Ishikawa (cell line): Measurements from ENCODE around the gene LAMA3.

Experiments used
- CEBPB ChIP-seq: IDR thresholded peaks from 2 replicates; pipeline ENCODE4 v1.6.1; 2012
- CREB1 ChIP-seq: IDR thresholded peaks from 2 replicates; pipeline ENCODE4 v1.6.1; 2012; ENCODE audit warnings: low read depth
- EGR1 ChIP-seq: IDR thresholded peaks from 2 replicates; pipeline ENCODE4 v1.6.1; 2012
- EP300 ChIP-seq: IDR thresholded peaks from 2 replicates; pipeline ENCODE4 v1.6.1; 2012; ENCODE audit warnings: borderline replicate concordance
- FOXM1 ChIP-seq: IDR thresholded peaks from 2 replicates; pipeline ENCODE4 v1.6.1; 2012; ENCODE audit warnings: low read depth, borderline replicate concordance
- MAX ChIP-seq: IDR thresholded peaks from 2 replicates; pipeline ENCODE4 v1.6.1; 2012
- NFIC ChIP-seq: IDR thresholded peaks from 2 replicates; pipeline ENCODE4 v1.6.1; 2012
- RAD21 ChIP-seq: IDR thresholded peaks from 2 replicates; pipeline ENCODE4 v1.6.1; 2012; ENCODE audit warnings: low read depth
- REST ChIP-seq: IDR thresholded peaks from 2 replicates; pipeline ENCODE4 v1.6.1; 2012; ENCODE audit warnings: low read depth, mild to moderate bottlenecking
- TAF1 ChIP-seq: IDR thresholded peaks from 2 replicates; pipeline ENCODE4 v1.6.1; 2012; ENCODE audit warnings: low read depth, mild to moderate bottlenecking
- TCF12 ChIP-seq: IDR thresholded peaks from 2 replicates; pipeline ENCODE4 v1.6.1; 2012; ENCODE audit warnings: low read depth
- TEAD4 ChIP-seq: IDR thresholded peaks from 2 replicates; pipeline ENCODE4 v1.6.1; 2012
- USF1 ChIP-seq: IDR thresholded peaks from 2 replicates; pipeline ENCODE4 v1.6.1; 2012
- YY1 ChIP-seq: IDR thresholded peaks from 2 replicates; pipeline ENCODE4 v1.6.1; 2012; ENCODE audit warnings: low read depth
- ZBTB7A ChIP-seq: IDR thresholded peaks from 2 replicates; pipeline ENCODE4 v1.6.1; 2012; ENCODE audit warnings: low read depth

Gene LAMA3

GRCh38 chr18:23752363-23752762 lies 63.1 kb downstream of the LAMA3 start:
- TF ChIP-seq TCF12 (no peak), NFIC (no peak), ZBTB7A (no peak)

- TF ChIP-seq TAF1 (no peak), NFIC (no peak), TCF12 (no peak), RAD21 (no peak), MAX (no peak), REST (no peak), EP300 (no peak), EGR1 (no peak), USF1 (no peak), YY1 (no peak)
These were observed 63.5 kb downstream of the LAMA3 start for GRCh38 chr18:23752796-23753195.

GRCh38 chr18:23756590-23757436 lies 67.6 kb downstream of the LAMA3 start:
- TF ChIP-seq ZBTB7A: no peak
- no peak for TF ChIP-seq TEAD4
- TF ChIP-seq TAF1: no peak
- no peak for TF ChIP-seq RAD21
- no peak for TF ChIP-seq TCF12
- no peak for TF ChIP-seq USF1
- TF ChIP-seq MAX: no peak
- TF ChIP-seq YY1: no peak
- no peak for TF ChIP-seq EP300
- TF ChIP-seq EGR1: no peak
- TF ChIP-seq REST: no peak
- no peak for TF ChIP-seq FOXM1
- no peak for TF ChIP-seq CREB1
- no peak for TF ChIP-seq NFIC
- no peak for TF ChIP-seq CEBPB

- no peak for TF ChIP-seq RAD21
- TF ChIP-seq REST: no peak
- no peak for TF ChIP-seq FOXM1
- TF ChIP-seq YY1: no peak
- TF ChIP-seq CEBPB: no peak
- no peak for TF ChIP-seq EP300
- no peak for TF ChIP-seq MAX
- TF ChIP-seq USF1: no peak
- no peak for TF ChIP-seq ZBTB7A
- TF ChIP-seq TCF12: no peak
- TF ChIP-seq NFIC: no peak
- TF ChIP-seq EGR1: no peak
- TF ChIP-seq CREB1: no peak
- TF ChIP-seq TEAD4: no peak
- TF ChIP-seq TAF1: no peak
These were observed 68.1 kb downstream of the LAMA3 start for GRCh38 chr18:23757437-23757733.
